ENCODE data around the gene YWHAQ.

YWHAQ gene

DNA sequence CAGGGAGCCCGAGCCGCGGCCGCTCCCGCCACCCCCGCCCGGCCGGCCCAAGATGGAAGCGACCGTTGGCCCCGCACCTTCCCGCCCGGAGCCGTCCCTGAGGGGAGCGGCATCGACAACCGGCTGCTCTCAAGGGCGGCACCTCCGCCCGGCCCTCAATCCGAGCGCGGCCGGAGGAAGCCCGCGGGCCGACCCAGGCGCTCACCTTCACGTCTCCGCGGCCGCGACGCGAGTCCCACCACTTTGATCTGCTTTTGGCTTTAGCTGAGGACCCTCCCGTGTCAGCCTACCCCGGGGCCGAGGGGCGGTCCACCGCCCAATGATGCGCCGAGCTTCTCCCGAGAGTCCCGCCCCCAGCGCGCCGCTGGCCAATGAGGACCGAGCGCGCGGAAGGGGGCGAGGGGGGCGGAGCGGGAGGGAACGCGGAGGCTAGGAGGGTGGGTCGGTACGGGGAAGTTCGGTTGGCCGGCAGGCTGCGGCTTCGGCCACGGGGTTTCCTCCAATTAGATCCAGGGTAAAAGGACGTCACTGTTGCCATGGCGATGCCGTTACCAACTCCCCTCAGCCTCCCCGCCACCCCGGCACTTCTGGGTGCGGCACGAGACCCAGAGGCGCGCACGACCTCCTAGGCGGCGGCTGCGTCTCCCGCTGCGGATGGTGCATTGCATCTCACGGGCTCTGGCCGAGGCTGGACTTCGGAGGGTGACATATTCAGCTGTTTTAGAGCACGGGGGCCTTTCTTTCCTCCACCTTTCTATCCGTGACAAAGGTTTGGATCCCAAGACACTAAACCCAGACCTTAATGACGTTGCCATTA, at the start of gene YWHAQ:
TSS of gene YWHAQ (minus strand) at position 262 of the 817 bp plus-strand sequence. CDS start 545 bp downstream, outside the sequence.
- DNase-seq (ENCODE audit: insufficient read length, low spot score) (peak; percentile 95), FAIRE-seq (peak; percentile 95)
- peak; percentile 95 for TF ChIP-seq POLR2A (IDR thresholded peaks at IDR 0.05; ENCODE audit: low read depth, low read length)

DNA sequence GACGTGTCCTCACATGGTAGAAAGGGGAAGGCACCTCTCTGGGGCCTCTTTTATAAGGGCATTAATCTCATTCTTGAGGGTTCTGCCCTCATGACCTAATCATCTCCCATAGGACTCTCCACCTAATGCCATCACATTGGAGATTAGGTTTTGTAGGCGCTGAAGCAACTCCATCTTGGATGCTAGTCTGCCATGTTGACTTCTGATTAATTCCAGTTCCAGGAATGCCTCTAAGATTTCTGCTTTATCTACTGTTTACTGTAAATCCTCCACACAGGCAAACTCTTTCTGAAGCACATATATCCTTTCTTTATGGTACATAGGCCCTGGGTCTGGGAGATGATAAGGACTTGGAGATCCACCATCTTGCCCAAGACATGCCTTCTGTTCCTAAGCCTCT, 49.3 kb upstream of the YWHAQ start:
- DNase-seq (ENCODE audit: insufficient read length, low spot score) (no peak), FAIRE-seq (no peak)
- TF ChIP-seq POLR2A (IDR thresholded peaks at IDR 0.05; ENCODE audit: low read depth, low read length) = no peak

DNA sequence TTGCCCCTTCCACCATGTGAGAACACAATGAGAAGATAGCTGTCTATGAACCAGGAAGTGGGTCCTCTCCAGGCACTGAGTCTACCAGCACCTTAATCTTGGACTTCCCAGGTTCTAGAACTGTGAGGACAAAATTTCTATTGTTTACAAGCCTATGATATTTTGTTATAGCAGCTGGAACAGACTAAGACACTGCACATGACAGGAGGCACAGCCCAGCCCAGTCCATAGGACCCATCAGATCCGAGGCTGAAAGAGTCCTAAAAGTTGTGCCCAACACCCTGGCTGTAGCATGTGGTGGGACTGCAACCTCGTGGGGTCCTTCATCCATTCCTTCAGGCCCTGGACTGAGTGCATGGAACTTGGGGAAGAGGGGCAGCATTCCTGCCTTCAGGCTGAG, 48.4 kb upstream of the YWHAQ start:
- TF ChIP-seq POLR2A (IDR thresholded peaks at IDR 0.05; ENCODE audit: low read depth, low read length) = no peak
- FAIRE-seq (no peak), DNase-seq (ENCODE audit: insufficient read length, low spot score) (no peak)

- FAIRE-seq = no peak
- no peak for DNase-seq (ENCODE audit: insufficient read length, low spot score)
- no peak for TF ChIP-seq POLR2A (IDR thresholded peaks at IDR 0.05; ENCODE audit: low read depth, low read length)
Measured at GRCh38 chr2:9678544-9678943, 47.7 kb upstream of the YWHAQ start.

DNA sequence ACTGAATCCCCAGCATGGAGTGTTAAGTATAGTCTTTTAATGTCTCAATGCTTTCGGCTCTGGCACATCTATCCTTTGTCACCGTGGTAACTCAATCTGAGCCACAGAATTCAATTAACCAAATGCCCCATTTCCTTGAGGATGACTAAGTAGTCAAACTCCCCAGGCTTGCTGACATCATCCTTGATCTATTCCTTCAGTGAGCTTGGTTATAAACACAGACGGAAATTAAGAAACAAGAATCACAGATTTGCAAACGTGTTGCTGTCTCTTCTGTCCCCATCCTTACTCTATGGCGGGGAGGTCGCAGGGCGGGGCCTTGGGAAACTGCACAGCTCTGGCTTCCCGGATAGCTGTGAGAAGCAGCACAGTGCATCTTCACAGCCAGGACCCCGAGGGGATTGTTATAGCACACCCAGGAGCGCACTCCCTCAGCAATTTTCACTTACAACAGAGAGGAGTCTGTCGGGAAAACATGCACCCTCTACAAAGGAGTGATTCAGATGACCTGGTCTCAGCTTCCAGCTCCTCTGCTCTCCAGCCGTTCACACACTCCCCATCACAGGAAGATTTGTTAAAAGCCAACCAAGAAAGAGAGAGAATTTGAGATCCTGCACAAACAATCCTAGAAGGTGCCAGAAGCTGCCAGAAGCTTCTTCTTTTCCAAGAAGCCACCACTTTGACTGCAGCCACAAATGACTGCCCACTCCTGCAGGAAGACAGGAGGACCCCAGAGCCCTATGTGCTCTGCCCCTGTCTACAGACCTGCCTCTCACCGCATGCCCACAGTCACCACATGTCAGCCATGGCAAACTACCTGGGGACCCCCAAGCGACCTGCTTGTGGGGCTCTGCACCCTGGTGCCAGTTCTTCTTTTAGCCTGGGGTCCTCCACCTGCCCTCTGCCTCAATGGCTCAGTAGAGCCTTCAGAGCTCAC, 44.9 kb upstream of the YWHAQ start:
- FAIRE-seq (peak; percentile 79), DNase-seq (ENCODE audit: insufficient read length, low spot score) (peak; percentile 54)
- TF ChIP-seq POLR2A (IDR thresholded peaks at IDR 0.05; ENCODE audit: low read depth, low read length) = peak; percentile 49; the same call in 1 of the 2 replicates

- FAIRE-seq (no peak), DNase-seq (ENCODE audit: insufficient read length, low spot score) (no peak)
- TF ChIP-seq POLR2A (IDR thresholded peaks at IDR 0.05; ENCODE audit: low read depth, low read length) = no peak
Measured at GRCh38 chr2:9674891-9675414, 44.2 kb upstream of the YWHAQ start.

- DNase-seq (ENCODE audit: insufficient read length, low spot score) (no peak), FAIRE-seq (no peak)
Measured at GRCh38 chr2:9673914-9674481, 43.2 kb upstream of the YWHAQ start.

GRCh38 chr2:9668687-9669345, 38.0 kb upstream of the YWHAQ start:
- DNase-seq (ENCODE audit: insufficient read length, low spot score) (no peak), FAIRE-seq (no peak)
- no peak for TF ChIP-seq POLR2A (IDR thresholded peaks at IDR 0.05; ENCODE audit: low read depth, low read length)

More at GRCh38 chr2:9673914-9674481, 43.2 kb upstream of the YWHAQ start:
- TF ChIP-seq POLR2A (IDR thresholded peaks at IDR 0.05; ENCODE audit: low read depth, low read length) = no peak

GRCh38 chr2:9667826-9668225, 37.0 kb upstream of the YWHAQ start:
- FAIRE-seq = no peak
- no peak for DNase-seq (ENCODE audit: insufficient read length, low spot score)
- no peak for TF ChIP-seq POLR2A (IDR thresholded peaks at IDR 0.05; ENCODE audit: low read depth, low read length)

- FAIRE-seq (no peak), DNase-seq (ENCODE audit: insufficient read length, low spot score) (no peak)
Measured at GRCh38 chr2:9666306-9666705, 35.5 kb upstream of the YWHAQ start.

GRCh38 chr2:9665898-9666297, 35.1 kb upstream of the YWHAQ start:
- FAIRE-seq (peak; percentile 97), DNase-seq (ENCODE audit: insufficient read length, low spot score) (peak; percentile 84)
- no peak for TF ChIP-seq POLR2A (IDR thresholded peaks at IDR 0.05; ENCODE audit: low read depth, low read length)

More at GRCh38 chr2:9666306-9666705, 35.5 kb upstream of the YWHAQ start:
- no peak for TF ChIP-seq POLR2A (IDR thresholded peaks at IDR 0.05; ENCODE audit: low read depth, low read length)

DNA sequence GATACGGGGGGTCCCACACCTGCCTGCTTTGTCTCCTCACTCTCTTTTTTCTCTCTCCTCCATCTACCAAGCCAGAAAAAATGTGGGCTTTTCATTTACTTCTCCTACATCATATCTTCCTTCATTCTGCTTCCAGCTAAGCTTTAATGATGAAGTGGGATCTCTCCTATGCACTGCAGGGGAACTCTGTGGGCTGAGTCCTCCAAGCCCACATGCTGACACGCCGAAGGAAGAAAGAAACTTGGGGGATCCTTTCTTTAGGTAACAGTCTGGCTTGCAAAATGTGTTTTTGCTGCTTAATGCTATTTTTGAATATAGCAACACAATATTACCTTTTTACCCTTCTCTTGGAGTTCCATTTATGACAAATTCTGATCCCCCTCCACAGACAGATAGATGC, 33.6 kb upstream of the YWHAQ start:
- FAIRE-seq (no peak), DNase-seq (ENCODE audit: insufficient read length, low spot score) (no peak)
- no peak for TF ChIP-seq POLR2A (IDR thresholded peaks at IDR 0.05; ENCODE audit: low read depth, low read length)

All from H54 (cell line).